Measurements from ENCODE around the gene TRAF3IP3.

Gene TRAF3IP3

GRCh38 chr1:209800984-209801834, 45.4 kb downstream of the TRAF3IP3 start:
- DNase-seq (ENCODE audit: low read depth in 2 of 2): no peak

- no peak for DNase-seq (ENCODE audit: low read depth in 2 of 2)
Measured at GRCh38 chr1:209802117-209802779, 46.4 kb downstream of the TRAF3IP3 start.

- no peak for DNase-seq (ENCODE audit: low read depth in 2 of 2)
Measured at GRCh38 chr1:209802780-209803152, 46.9 kb downstream of the TRAF3IP3 start.

GRCh38 chr1:209803568-209803967, 47.7 kb downstream of the TRAF3IP3 start:
- no peak for DNase-seq (ENCODE audit: low read depth in 2 of 2)

- DNase-seq (ENCODE audit: low read depth in 2 of 2): no peak
Measured at GRCh38 chr1:209805341-209805781, 49.5 kb downstream of the TRAF3IP3 start.

GRCh38 chr1:209805875-209806760, 50.3 kb downstream of the TRAF3IP3 start, which contains the start of gene IRF6:
Gene IRF6 (minus strand): TSS chr1:209806142. CDS start chr1:209801413, 4,729 bp downstream.
- peak in 1 of 2 donors; percentile 54 for DNase-seq (ENCODE audit: low read depth in 2 of 2)

GRCh38 chr1:209807509-209807908, 51.7 kb downstream of the TRAF3IP3 start:
- DNase-seq (ENCODE audit: low read depth in 2 of 2): no peak

- no peak for DNase-seq (ENCODE audit: low read depth in 2 of 2)
Measured at GRCh38 chr1:209808059-209808581, 52.3 kb downstream of the TRAF3IP3 start.

GRCh38 chr1:209809611-209810010, 53.8 kb downstream of the TRAF3IP3 start:
- DNase-seq (ENCODE audit: low read depth in 2 of 2): no peak

- no peak for DNase-seq (ENCODE audit: low read depth in 2 of 2)
Measured at GRCh38 chr1:209810783-209811182, 54.9 kb downstream of the TRAF3IP3 start.

GRCh38 chr1:209813902-209814301, 58.0 kb downstream of the TRAF3IP3 start:
- no peak for DNase-seq (ENCODE audit: low read depth in 2 of 2)

- DNase-seq (ENCODE audit: low read depth in 2 of 2): no peak
Measured at GRCh38 chr1:209815490-209815889, 59.6 kb downstream of the TRAF3IP3 start.

GRCh38 chr1:209815931-209816341, 60.1 kb downstream of the TRAF3IP3 start:
- no peak for DNase-seq (ENCODE audit: low read depth in 2 of 2)

- DNase-seq (ENCODE audit: low read depth in 2 of 2): no peak
Measured at GRCh38 chr1:209816923-209817322, 61.1 kb downstream of the TRAF3IP3 start.

- no peak for DNase-seq (ENCODE audit: low read depth in 2 of 2)
Measured at GRCh38 chr1:209817691-209818090, 61.8 kb downstream of the TRAF3IP3 start.

- DNase-seq (ENCODE audit: low read depth in 2 of 2): no peak
Measured at GRCh38 chr1:209819058-209819457, 63.2 kb downstream of the TRAF3IP3 start.

- no peak for DNase-seq (ENCODE audit: low read depth in 2 of 2)
Measured at GRCh38 chr1:209820986-209821385, 65.1 kb downstream of the TRAF3IP3 start.

GRCh38 chr1:209822706-209823105, 66.9 kb downstream of the TRAF3IP3 start:
- no peak for DNase-seq (ENCODE audit: low read depth in 2 of 2)

GRCh38 chr1:209823143-209824041, 67.5 kb downstream of the TRAF3IP3 start:
- no peak for DNase-seq (ENCODE audit: low read depth in 2 of 2)

- DNase-seq (ENCODE audit: low read depth in 2 of 2): no peak
Measured at GRCh38 chr1:209825591-209826434, 70.0 kb downstream of the TRAF3IP3 start.

Data from stimulated activated CD4-positive, alpha-beta T cell treated with anti-CD3 and anti-CD28 coated beads, Interleukin-15, amount 100 ng/mL, for 48 hours (primary cell).